ENCODE data around the gene IL36A.

Gene IL36A

DNA sequence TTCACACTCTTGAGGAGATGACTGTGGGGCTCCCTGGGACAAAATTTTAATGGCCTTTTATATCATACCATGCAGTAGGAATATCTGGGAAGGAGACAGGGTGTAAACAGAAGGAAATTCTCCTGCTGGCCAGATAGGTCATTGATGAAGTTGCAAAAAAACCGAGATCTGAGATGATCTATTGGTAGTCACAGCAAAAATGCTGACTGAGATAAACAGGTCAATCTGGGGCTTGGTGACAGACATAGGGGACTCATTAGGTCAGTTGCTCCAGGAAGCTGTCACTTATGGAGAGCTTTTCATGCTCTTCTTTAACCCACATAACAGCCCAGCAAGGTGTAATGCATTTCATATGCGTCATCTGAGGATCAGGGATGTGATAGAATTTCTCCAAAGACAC is 2.6 kb upstream of the IL36A start:
- no peak for DNase-seq (ENCODE audit: low read depth in 4 of 4, low spot score in 1 of 4)

DNA sequence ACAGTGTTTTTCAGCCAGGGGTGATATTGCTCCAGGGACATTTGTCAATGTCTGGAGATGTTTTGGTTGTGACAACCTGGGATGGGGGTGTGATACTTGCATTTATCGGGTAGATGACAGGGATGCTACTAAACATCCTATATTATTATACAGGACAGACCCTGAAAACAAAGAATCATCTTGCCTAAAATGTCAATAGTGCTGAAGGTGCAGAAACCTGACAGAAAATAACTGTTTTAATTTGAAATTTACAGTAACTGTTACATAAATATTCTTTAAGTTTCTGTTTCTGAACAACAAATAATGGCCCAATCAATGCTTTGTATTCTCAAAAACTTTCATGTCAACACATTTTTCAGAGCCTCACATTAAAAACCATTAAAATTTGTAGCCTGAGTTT is 2.0 kb downstream of the IL36A start:
- no peak for DNase-seq (ENCODE audit: low read depth in 4 of 4, low spot score in 1 of 4)

DNA sequence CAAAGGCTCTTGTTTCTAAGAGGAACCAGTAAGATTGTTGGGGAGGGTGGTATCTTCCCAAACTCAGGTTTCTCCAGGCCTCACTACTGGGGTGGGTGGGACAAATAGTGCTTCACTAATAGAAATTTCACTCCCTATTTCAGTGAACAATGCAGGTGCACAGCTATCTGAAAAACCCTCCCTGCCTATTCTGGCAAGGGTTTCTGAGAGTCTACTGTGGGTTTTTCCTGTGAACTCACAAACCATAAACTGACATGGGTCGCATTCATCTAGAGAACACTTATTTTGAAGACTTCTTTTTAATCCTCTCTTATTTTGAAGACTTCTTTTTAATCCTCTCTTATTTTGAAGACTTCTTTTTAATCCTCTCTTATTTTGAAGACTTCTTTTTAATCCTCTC is 4.4 kb downstream of the IL36A start:
- DNase-seq (ENCODE audit: low read depth in 4 of 4, low spot score in 1 of 4) = no peak

DNA sequence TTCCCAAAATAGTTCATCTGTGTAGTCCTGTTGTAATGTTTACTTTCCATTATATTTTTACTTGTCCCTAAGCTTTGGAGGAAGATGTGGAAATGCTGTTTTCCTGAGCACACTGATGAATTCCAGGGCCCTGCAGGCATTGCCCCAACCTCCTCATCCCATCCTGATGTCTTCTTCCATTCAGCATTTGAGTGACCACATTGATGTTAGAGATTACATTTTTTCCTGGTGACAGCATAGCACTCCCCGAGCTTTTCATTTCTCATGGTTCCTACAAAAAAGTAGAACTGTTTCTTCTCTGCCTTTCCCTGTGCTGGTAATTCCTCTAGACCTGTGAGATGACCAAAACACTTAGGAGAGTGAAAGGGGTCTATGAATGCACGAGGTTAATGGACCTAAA is 4.8 kb downstream of the IL36A start:
- no peak for DNase-seq (ENCODE audit: low read depth in 4 of 4, low spot score in 1 of 4)

DNA sequence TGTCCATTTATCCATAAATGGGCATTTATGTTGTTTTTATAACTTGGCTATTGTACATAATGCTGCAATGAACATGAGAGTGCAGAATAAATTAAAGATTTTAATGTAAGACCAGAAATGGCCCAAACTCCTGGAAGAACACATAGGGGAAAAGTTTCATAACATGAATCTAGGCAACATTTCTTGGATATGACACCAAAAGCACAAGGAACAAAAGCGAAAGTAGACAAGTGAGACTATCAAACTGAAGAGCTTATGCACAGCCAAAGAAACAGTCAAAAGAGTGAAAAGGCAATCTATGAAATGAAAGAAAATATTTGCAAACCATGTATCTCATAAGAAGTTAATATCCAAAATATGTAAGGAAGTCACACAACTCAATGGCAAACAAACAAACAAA is 5.8 kb downstream of the IL36A start:
- no peak for DNase-seq (ENCODE audit: low read depth in 4 of 4, low spot score in 1 of 4)

DNA sequence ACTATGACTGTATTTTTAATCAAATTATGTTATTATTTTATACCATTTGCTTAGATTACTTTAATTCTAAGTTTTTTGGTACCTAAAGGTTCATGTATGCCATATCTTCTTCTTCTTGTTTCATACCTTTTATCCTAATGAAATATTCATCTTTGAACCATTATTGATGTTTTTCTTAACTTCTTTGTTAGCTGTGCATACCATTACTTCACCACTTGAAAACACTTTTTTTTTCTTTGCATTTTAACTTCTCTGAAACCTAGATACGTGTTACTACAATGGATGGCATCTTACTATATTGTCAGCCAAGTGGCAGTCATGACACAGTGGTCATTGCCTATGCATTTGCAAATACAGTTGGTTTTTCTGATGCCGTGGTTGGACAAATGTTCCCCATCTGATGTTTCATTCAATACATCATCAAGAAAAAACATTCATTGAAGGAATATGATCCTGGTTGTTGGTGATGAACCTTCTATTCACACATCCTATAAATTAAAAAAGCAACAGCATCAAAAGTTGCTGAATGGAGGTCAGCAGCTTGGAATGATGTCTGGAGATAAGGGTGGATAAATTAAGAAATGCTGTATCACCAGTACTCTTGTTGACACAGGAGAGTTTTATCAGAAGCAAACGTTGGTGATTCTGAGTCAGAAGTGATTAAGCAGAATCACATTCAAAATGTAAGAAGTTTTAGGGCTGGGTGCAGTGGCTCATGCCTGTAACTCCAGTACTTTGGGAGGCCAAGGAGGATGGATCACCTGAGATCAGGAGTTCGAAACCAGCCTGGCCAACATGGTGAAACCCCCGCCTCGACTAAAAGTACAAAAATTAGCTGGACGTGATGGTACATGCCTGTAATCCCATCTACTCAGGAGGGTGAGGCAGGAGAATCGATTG is 7.4 kb downstream of the IL36A start:
- DNase-seq (ENCODE audit: low read depth in 4 of 4, low spot score in 1 of 4) = no peak

DNA sequence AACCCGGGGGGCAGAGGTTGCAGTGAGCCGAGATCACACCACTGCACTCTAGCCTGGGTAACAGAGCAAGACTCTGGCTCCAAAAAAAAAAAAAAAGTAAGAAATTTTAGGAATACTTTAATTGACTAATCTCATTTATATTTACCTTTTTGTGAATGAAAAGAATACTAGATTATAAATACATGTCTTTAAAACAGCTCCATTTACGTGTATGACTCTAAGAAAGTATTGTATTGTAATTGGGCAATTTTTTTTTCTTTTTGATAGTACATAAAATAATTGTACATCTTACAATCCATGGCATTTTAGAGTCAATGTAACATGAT is 8.0 kb downstream of the IL36A start:
- DNase-seq (ENCODE audit: low read depth in 4 of 4, low spot score in 1 of 4) = no peak

DNA sequence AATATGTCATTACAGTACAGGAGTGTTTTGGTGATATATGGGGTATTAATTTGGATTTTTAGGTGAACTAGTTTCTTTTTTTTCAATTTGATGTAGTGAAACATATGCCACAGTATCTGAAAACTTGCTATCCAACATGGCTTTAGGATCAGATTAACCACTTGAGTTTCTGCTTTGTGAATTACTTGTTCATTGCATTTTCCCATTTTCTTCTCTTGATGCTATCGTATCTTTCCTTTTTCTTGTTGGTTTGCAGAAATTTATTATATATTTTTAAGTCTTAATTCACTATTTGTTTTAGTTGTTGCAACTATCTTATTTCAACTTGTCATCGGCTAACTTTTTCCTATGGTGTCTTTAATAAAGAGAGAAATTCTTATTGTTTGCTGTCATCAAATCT is 8.8 kb downstream of the IL36A start:
- DNase-seq (ENCODE audit: low read depth in 4 of 4, low spot score in 1 of 4) = no peak

DNA sequence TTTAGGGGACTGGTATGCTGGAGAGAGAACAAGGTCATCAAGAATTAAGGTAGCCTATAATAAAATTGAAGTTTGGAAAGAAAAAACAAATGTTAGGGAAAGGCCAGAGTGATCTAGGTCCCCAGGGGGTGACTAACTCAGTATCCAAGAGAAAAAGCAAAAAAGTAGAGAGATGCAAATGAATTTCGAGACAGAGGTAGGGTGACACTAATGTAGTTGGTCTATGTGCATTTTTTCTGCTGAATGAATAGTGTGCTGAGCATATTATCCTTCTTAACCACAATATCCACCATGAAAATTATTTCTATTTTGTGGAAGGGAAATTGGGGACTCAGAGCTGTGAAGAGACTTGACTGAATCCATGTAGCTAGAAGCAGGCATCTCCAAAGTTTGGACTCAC is 9.8 kb downstream of the IL36A start:
- no peak for DNase-seq (ENCODE audit: low read depth in 4 of 4, low spot score in 1 of 4)

DNA sequence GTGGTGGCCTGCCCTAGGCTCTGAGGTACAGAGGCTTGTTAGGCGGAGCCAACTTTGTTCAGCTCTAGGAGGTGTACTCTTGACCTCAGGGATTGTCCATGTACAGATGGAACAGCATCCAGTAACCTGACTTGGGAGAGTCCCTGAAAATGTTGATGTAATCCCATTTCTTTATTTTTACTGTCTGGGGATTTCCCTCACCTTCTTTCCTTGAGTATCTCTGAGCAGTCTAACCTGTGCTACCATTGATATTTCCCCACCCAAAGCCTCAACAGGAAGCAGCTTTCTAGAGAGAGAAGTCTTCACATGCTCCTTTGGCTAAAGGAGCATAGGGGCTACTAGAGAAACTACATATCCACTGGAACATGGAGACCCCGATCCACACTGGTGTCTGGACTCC is 10.4 kb downstream of the IL36A start:
- no peak for DNase-seq (ENCODE audit: low read depth in 4 of 4, low spot score in 1 of 4)

DNA sequence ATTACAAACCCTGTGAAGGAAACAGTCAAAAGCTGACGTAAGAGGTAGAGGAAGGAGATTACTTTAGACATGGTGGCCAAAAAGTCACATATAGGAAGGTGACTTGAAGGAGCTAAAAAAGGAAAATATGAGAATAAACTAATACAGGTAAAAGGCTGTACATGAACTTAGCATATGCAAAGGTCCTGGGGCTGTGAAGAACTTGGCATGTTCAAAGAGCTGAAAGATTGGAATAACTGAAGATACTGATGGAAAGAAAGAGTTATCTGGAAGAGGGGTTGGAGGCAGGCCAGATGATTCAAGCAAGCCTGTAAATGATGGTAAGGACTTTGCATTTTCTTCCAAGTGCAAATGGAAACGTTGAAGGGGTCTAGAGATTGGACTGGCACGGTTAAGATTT is 13.2 kb downstream of the IL36A start:
- no peak for DNase-seq (ENCODE audit: low read depth in 4 of 4, low spot score in 1 of 4)

DNA sequence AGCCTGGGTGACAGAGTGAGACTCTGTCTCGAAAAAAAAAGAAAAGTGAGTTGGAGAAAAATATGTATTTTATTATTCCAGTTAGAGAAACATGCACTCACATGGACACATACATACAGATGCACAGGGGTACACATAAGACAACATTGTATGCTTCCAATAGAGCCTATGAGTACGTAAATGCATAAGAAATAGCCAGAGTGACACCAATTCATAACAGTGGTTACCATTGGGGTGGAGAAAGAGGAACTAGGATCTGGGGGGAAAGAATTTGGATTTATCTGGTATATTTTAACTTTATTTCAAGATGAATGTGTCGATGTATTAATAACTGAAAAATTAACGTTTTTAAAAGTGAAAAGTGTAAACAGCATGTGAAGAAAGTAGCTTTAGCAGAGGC is 16.1 kb downstream of the IL36A start:
- no peak for DNase-seq (ENCODE audit: low read depth in 4 of 4, low spot score in 1 of 4)

DNA sequence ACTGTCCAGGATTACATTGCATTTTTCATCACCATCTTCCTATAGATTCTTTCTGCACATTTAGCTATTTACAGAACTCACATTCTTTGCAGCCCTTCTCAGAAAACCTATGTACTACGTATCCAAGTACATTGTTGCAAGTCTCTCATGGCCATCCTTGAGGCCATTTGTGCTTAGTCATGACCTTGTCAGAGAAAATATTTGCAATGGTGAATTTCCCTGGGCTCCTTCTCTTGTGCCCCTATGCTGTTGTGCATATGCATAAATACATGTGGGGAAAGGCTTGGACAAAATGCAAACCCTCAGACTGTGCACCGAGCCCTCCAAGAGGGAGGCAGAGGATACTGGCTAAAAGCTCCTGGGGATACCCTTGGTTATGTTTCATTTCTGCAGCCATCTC is 19.5 kb downstream of the IL36A start:
- DNase-seq (ENCODE audit: low read depth in 4 of 4, low spot score in 1 of 4) = no peak

DNA sequence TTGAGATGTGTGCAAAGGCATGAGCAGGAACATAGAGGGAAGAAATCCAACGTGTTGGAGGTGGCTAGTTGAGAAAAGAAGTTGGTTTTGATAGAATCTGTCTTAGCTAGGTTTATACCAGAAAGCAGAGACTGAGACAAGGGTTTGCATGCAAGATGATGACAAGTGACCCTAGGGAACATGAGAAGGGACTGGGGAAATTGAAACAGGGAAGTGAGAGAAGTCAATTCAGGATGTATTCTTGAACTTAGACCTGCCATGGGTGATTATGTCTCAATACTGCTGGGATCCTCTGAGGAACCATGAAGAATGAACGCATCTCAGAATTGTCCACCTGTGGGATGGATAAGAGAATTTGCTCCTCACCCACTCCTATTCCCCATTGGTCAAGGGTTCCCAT is 20.5 kb downstream of the IL36A start:
- no peak for DNase-seq (ENCODE audit: low read depth in 4 of 4, low spot score in 1 of 4)

DNA sequence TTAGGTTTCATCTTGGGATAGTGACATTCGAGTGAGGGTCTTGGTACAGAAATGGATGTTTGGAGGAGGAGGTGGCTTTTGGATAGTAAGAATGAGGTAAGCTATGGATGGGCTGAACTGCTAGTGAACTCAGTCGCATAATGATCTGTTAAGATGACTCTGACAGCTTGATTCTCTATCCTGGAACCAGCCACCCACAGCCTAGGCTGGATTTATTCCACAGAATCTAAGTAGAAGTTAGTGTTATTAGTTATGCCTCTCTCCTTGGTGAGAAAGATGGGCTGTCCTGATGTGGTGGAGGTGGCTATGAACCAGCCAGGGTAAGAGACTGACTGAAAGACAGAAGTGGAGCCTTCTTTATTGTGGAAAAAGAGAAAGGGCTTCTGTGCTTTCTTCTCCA is 22.4 kb downstream of the IL36A start:
- DNase-seq (ENCODE audit: low read depth in 4 of 4, low spot score in 1 of 4) = no peak

DNA sequence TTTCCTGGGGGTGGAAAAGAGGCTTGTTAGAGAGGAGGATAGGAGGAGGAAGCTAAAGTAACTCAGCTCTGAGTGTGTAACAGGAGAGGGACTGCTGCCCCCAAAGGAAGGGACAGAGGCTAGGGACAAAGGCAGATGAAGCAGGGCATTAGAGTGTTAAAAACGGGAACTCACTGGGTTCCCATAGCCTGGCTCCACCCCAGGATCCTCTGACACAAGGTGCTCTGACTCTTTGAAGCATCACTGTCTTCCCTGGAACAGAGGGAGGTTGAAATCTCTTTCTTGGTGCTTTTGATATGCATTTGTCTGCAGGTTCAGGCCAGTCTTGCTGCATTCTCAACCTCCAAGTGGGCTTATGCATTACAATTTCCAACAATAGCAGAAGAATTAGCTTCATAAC is 22.9 kb downstream of the IL36A start:
- DNase-seq (ENCODE audit: low read depth in 4 of 4, low spot score in 1 of 4) = no peak

DNA sequence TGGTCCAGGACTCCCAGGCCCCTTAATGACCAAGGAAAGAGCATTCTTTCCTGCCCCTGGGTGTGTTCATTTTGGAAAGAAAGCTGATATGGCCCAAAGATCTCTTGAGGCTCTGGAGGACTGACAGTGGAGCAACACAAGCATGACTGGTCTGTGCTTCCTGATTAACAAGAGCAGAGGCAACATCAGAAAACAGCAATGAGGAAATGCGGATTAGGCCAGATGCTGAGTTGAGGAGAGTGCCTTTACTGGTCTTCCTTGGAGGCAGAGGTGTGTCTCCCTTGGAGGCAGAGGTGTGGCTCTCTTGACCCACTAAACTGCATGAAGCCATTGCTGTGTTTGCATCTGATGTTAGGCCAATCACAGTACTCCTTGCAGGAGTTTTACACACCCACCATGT is 27.5 kb downstream of the IL36A start:
- DNase-seq (ENCODE audit: low read depth in 4 of 4, low spot score in 1 of 4) = no peak

DNA sequence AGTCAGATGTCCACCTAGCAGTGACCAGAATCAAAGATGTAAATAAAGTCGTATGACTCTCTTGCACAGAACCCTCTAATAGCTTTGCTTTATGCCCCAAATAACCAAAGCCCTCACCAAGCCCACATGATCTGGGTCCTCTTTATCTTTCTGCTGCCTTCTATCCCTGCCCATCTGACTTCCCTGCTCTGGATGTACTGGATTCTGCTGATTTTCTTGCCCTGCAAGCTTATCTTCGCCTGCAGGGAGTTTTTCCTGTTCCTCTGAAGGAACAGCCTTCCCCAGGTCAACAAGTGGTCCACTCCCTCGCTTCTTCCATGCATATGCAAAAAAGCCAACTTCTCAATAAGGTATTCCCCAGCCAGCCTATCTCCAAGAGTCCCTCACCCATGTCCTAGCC is 28.8 kb downstream of the IL36A start:
- DNase-seq (ENCODE audit: low read depth in 4 of 4, low spot score in 1 of 4) = no peak

DNA sequence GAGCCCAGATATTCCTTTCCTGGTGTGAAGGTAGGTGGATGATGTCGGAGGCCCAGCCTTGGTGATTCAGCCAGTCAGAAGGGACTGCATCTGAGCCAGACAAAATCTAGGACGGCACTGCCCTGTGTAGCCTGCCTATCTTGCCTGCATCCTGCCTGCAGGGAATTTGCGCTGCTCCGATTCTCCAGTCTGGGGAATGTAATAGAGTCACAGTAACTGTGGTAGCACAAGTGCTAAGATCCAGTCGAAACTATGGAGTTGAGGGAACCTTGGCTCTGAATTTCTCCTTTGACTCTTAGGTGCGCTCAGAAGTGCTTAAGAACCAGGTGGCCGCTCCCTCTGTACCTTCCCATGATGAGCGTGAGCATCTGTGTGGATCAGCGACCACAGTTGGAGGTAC is 31.5 kb downstream of the IL36A start:
- no peak for DNase-seq (ENCODE audit: low read depth in 4 of 4, low spot score in 1 of 4)

DNA sequence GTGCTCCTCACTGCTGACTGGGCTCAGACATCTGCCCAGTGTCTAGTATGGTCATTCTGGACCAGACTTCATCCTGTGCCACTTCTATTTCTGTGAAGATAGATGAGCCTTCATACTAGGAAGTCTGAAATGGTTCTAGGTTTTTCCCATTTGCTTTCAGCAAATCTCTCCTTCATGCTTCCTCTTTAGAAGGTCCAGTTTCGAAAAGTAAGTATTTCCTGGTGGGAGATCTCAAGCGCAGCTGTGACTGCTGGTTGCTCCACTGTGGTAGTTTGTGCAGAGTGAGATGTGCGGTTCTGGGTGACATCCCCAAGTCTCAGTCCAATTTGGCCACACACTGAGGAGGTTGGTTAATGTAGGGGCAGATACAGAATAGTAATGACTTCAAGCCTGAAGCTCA is 33.0 kb downstream of the IL36A start:
- no peak for DNase-seq (ENCODE audit: low read depth in 4 of 4, low spot score in 1 of 4)

DNA sequence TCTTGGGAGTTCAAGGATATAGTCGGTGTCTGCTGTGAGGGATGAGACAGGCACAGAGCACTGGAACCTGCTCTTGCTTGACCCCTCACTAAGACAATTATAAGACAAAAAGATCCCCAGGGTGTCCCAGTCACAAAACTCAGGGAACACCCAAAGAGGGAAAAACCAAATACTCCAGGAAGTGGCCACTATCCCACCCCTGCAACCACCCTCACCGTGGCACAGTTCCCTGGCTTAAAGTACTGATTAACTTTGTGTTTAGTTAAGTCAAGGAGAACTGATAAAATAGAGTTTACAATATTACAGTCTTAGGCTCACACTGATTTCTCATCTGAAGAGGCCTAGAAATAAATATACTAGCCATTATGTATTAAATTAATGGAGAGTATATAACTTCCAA is 33.9 kb downstream of the IL36A start:
- no peak for DNase-seq (ENCODE audit: low read depth in 4 of 4, low spot score in 1 of 4)

DNA sequence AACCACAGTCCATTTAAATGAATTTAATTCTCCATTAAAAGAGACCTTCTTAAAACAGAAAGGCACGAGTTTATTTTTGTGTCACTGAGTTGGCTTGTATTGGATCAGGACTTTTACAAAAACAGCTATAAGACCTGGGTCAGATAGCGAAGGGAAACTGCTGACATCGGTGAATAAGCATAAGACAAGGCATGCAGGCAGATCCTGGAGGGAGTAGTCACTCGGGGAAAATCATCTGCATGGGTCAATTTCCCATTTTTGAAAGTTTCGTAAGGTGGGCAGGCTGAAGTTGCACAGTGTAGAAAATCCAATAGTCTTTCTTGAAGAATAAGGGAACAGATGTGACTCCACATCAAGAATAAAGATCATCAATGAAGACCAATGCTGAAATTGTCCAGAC is 34.5 kb downstream of the IL36A start:
- no peak for DNase-seq (ENCODE audit: low read depth in 4 of 4, low spot score in 1 of 4)

DNA sequence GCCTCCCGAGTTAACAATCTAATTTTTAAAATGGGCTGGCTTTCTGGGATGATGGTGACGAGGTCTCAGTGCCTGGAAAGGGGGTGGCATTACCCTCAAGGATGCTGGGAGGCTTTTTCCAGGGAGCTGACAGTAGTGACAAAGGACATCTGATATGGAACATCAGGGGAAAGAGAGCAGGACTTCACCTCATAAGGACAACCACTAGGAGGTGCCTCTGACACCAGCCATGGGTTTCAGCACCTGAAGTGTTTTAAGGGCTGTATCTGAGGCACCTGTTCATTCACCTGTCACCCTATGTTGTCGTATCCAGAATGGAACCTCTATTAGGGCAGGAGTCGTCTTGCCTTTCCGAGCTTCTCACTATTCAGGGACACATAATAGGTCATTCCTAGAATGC is 36.6 kb downstream of the IL36A start:
- DNase-seq (ENCODE audit: low read depth in 4 of 4, low spot score in 1 of 4) = no peak

DNA sequence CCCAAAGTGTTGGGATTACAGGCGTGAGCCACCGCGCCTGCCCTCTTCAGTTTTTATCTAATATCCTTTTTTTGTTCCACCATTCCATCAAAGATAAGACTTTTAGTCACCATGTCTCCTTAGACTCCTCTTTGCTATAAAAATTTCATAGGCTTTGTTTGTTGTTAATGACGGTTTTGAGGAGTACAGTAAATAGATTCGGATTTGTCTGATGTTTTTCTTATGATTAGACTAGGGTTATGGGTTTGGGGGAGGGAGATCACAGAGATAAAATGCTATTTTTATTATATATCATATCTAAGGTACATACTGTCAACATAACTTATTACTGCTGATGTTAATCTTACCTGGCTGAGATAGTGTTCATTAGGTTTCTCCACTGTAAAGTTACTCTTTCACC is 41.2 kb downstream of the IL36A start:
- no peak for DNase-seq (ENCODE audit: low read depth in 4 of 4, low spot score in 1 of 4)
